ENCODE results near the gene TOMM5. TPM values are rescaled to one million over a fixed set of nuclear protein-coding genes. Genes with fewer than 3 reads are reported as not detected.

Gene TOMM5
- total and polyA plus RNA-seq, 2 of the 4 experiments (the other 2 are of a cell fraction), result 159 to 206 TPM

DNA sequence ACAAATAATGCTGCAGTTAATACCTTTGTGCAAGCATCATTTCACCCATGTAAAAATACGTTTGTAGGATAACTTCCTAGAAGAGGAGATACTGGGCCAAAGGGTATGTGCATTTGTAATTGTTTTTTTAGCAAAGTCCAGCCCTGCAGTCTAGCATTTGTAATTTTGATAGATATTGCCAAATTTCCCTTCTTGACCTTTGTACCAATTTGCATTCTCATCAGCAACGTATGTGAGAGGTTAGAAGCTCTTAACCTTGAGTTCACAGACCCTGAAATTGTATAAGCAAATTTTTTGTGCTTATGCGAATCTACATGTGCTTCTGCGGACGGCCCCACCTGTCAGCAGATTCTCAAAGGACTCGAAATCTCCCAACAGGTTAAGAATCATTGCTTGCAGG is 18.6 kb upstream of the TOMM5 start:
- no TSS peak for BruUV-seq (replicated peaks)
- no peaks in the 10 kb centered on the region for H3K4me1 ChIP-seq (ENCODE audit: control insufficient read depth, insufficient read depth, low read length)
- no peak overlapping the region for H2AK5ac ChIP-seq (ENCODE audit: low read depth, low read length)
- intact Hi-C loops (cut with micrococcal nuclease), result no loop called here
- TF ChIP-seq FOS (IDR thresholded peaks at IDR 0.05; ENCODE audit: low read depth, low read length), result no peak
- TF ChIP-seq, protein P1, sequence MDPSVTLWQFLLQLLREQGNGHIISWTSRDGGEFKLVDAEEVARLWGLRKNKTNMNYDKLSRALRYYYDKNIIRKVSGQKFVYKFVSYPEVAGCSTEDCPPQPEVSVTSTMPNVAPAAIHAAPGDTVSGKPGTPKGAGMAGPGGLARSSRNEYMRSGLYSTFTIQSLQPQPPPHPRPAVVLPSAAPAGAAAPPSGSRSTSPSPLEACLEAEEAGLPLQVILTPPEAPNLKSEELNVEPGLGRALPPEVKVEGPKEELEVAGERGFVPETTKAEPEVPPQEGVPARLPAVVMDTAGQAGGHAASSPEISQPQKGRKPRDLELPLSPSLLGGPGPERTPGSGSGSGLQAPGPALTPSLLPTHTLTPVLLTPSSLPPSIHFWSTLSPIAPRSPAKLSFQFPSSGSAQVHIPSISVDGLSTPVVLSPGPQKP (IDR thresholded peaks at IDR 0.05; ENCODE audit: borderline replicate concordance, low read depth, low read length), result no peak
- TF ChIP-seq CEBPB (IDR thresholded peaks at IDR 0.05; ENCODE audit: low read depth, low read length), result no peak
- no peak for TF ChIP-seq NFE2L2 (IDR thresholded peaks at IDR 0.05; ENCODE audit: low read depth, low read length)
- TF ChIP-seq MAFK (IDR thresholded peaks at IDR 0.05; ENCODE audit: low read depth, low read length), result no peak
- TF ChIP-seq MAZ (IDR thresholded peaks at IDR 0.05; ENCODE audit: borderline replicate concordance, low read depth, low read length), result no peak
- TF ChIP-seq CHD1 (IDR thresholded peaks at IDR 0.05; ENCODE audit: low read depth, low read length), result no peak
- TF ChIP-seq, protein P2, sequence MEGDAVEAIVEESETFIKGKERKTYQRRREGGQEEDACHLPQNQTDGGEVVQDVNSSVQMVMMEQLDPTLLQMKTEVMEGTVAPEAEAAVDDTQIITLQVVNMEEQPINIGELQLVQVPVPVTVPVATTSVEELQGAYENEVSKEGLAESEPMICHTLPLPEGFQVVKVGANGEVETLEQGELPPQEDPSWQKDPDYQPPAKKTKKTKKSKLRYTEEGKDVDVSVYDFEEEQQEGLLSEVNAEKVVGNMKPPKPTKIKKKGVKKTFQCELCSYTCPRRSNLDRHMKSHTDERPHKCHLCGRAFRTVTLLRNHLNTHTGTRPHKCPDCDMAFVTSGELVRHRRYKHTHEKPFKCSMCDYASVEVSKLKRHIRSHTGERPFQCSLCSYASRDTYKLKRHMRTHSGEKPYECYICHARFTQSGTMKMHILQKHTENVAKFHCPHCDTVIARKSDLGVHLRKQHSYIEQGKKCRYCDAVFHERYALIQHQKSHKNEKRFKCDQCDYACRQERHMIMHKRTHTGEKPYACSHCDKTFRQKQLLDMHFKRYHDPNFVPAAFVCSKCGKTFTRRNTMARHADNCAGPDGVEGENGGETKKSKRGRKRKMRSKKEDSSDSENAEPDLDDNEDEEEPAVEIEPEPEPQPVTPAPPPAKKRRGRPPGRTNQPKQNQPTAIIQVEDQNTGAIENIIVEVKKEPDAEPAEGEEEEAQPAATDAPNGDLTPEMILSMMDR (conservative IDR thresholded peaks at IDR 0.05; ENCODE audit: low read depth, low read length), result no peak
- no peak for TF ChIP-seq RAD21 (IDR thresholded peaks at IDR 0.05; ENCODE audit: low read length)
- no peak for TF ChIP-seq MXI1 (IDR thresholded peaks at IDR 0.05; ENCODE audit: borderline replicate concordance, low read depth, low read length)
- no peak for TF ChIP-seq RCOR1 (IDR thresholded peaks at IDR 0.05; ENCODE audit: insufficient replicate concordance, low read length)
- TF ChIP-seq SMC3 (IDR thresholded peaks at IDR 0.05; ENCODE audit: low read depth, low read length), result no peak
- no peak for TF ChIP-seq BHLHE40 (IDR thresholded peaks at IDR 0.05; ENCODE audit: low read depth, low read length)
- TF ChIP-seq, protein P3, sequence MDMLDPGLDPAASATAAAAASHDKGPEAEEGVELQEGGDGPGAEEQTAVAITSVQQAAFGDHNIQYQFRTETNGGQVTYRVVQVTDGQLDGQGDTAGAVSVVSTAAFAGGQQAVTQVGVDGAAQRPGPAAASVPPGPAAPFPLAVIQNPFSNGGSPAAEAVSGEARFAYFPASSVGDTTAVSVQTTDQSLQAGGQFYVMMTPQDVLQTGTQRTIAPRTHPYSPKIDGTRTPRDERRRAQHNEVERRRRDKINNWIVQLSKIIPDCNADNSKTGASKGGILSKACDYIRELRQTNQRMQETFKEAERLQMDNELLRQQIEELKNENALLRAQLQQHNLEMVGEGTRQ (IDR thresholded peaks at IDR 0.05; ENCODE audit: low read depth, low read length), result no peak
- TF ChIP-seq POLR2A (IDR thresholded peaks at IDR 0.05; ENCODE audit: low read depth, low read length), result no peak
- TF ChIP-seq RFX5 (IDR thresholded peaks at IDR 0.05; ENCODE audit: low read depth, low read length), result no peak
- H4K5ac ChIP-seq (ENCODE audit: low read depth, low read length), result no peak overlapping the region
- ChIA-PET POLR2A (ENCODE audit: unreplicated experiment) (no interaction called here), CTCF (no interaction called here)
- no peaks in the 10 kb centered on the region for H3K9me1 ChIP-seq (ENCODE audit: insufficient read depth, low read length)
- H3K4ac ChIP-seq (ENCODE audit: low read depth, low read length), result no peak overlapping the region
- H2AK9ac ChIP-seq (replicated peaks; ENCODE audit: low read depth, low read length, poor library complexity), result no peak overlapping the region
- DNase-seq, result no peak
- no peak overlapping the region for H3K18ac ChIP-seq (ENCODE audit: low read depth, low read length)
- no peak overlapping the region for H3K23ac ChIP-seq (ENCODE audit: low read depth, low read length)
- no peaks in the 10 kb centered on the region for H3K79me1 ChIP-seq (ENCODE audit: low read depth in 1 of 2, low read length in 2 of 2)
- WGBS, 2 experiments (ENCODE audit: extremely low coverage in 2 of 2, insufficient read length in 1 of 2), result 73% methylated on average over 3 of the region's 6 CpGs; no CpG with 5 or more reads in 1 of the 2 experiments
- dilution Hi-C loops (cut with HindIII; ENCODE audit: low sequenced_read_pairs, unreplicated experiment), result no loop called here
- H2BK20ac ChIP-seq (ENCODE audit: low read depth, low read length), result no peak overlapping the region
- H2AFZ ChIP-seq (replicated peaks; ENCODE audit: low read length, poor library complexity), result no peak overlapping the region
- no peaks in the 10 kb centered on the region for H4K20me1 ChIP-seq (ENCODE audit: insufficient read depth, low read length)
- H3K14ac ChIP-seq (replicated peaks; ENCODE audit: low read depth, low read length), result no peak overlapping the region
- no peak overlapping the region for H3K4me2 ChIP-seq (ENCODE audit: low read depth, low read length)
- peaks cover 18% of the 10 kb centered on the region for H3K27me3 ChIP-seq (ENCODE audit: control insufficient read depth, insufficient read depth, low read length)
- no peak overlapping the region for H2BK5ac ChIP-seq (ENCODE audit: low read depth, low read length, poor library complexity, severe bottlenecking)
- H3K9ac ChIP-seq (ENCODE audit: low read depth, low read length), result no peak overlapping the region
- no peak overlapping the region for H4K91ac ChIP-seq (ENCODE audit: insufficient read depth, low read depth, low read length)
- in situ Hi-C loops (cut with MboI; ENCODE audit: low sequenced_read_pairs), result no loop called here
- H3K36me3 ChIP-seq (ENCODE audit: control insufficient read depth, insufficient read depth, low read length), result no peaks in the 10 kb centered on the region
- no peak overlapping the region for H2BK120ac ChIP-seq (ENCODE audit: low read depth, low read length)
- H2BK15ac ChIP-seq (ENCODE audit: low read depth, low read length), result no peak overlapping the region
- H4K8ac ChIP-seq (ENCODE audit: low read depth in 2 of 2, low read length in 2 of 2), result no peak overlapping the region
- H3K56ac ChIP-seq (ENCODE audit: extremely low read depth, insufficient read depth, low read length), result no peak overlapping the region
- H3K27ac ChIP-seq (ENCODE audit: insufficient read depth, low read length), result no peak overlapping the region
- ATAC-seq (ENCODE audit: low read depth), result no peak
- no peak overlapping the region for H3K4me3 ChIP-seq (ENCODE audit: insufficient read depth, low read depth, low read length)
- H3K9me3 ChIP-seq (ENCODE audit: control insufficient read depth, insufficient read depth, low read length), result no peaks in the 10 kb centered on the region
